Esophagus muscularis mucosa (tissue), 4 donors: ENCODE results near the gene PSEN1. TPM values are rescaled to one million over a fixed set of nuclear protein-coding genes. Genes with fewer than 3 reads are reported as not detected.
A peak's percentile ranks its signal among the peaks of the same experiment; 100 is the strongest.

Experiments used
- DNase-seq: peaks from one replicate; pipeline ENCODE4 v3.0.0-alpha.2; 2017; ENCODE audit errors: extremely low spot score
- H3K27ac ChIP-seq, 4 donors: fragments of 200-600 bp; sonication (generic); replicated peaks in 1 of 4; 1 replicate in 3 of 4; 2 replicates in 1 of 4; pipeline ENCODE4 v1.5.1; 2016 to 2019; ENCODE audit warnings: mild to moderate bottlenecking in 1 of 4
- H3K27me3 ChIP-seq, 4 donors: fragments of 200-600 bp; sonication (generic); one replicate each; pipeline versions ENCODE4 v1.5.1 to v1.6.0; 2016 to 2019
- H3K36me3 ChIP-seq, 4 donors: fragments of 200-600 bp; sonication (generic); one replicate each; pipeline ENCODE4 v1.5.1; 2016 to 2019
- H3K4me1 ChIP-seq, 4 donors: fragments of 200-600 bp; sonication (generic); one replicate each; pipeline ENCODE4 v1.5.1; 2016 to 2019
- H3K4me3 ChIP-seq, 4 donors: fragments of 200-600 bp; sonication (generic); 1 replicate in 2 of 4; 2 replicates in 2 of 4; pipeline ENCODE4 v1.5.1; 2016 to 2019; ENCODE audit warnings: mild to moderate bottlenecking in 4 of 4, moderate library complexity in 1 of 4
- H3K9me3 ChIP-seq, 4 donors: fragments of 200-600 bp; sonication (generic); 1 replicate in 3 of 4; 2 replicates in 1 of 4; pipeline ENCODE4 v1.5.1; 2016 to 2019
- EP300 ChIP-seq: sonication (generic); formaldehyde crosslinking; IDR thresholded peaks from one replicate; pipeline ENCODE4 v1.6.1; 2017; ENCODE audit warnings: antibody characterized with exemption
- POLR2A ChIP-seq: fragments of 450-650 bp; IDR thresholded peaks from one replicate; pipeline ENCODE4 v1.6.1; 2017; ENCODE audit warnings: antibody characterized with exemption, moderate library complexity, mild to moderate bottlenecking, low read depth
- POLR2AphosphoS5 ChIP-seq, 2 donors: sonication (generic); formaldehyde crosslinking; IDR thresholded peaks; one replicate each; pipeline ENCODE4 v1.6.1; 2017; ENCODE audit warnings: antibody characterized with exemption in 2 of 2
- WGBS: methylation state at CpG from one replicate; pipeline ENCODE4 v1.1.5; 2018; 5-methylcytosine and 5-hydroxymethylcytosine counted together
- intact Hi-C: fragments of 100-400 bp; cut with DNase I; formaldehyde crosslinking; loops from one replicate; pipeline ENCODE4 v1.15.1; 2023
- total RNA-seq, 4 donors: library from RNA; depleted of rRNA; stranded (reverse); fragments of >200 nt; gene quantifications; one replicate each; pipeline versions ENCODE4 v1.1.0 to v1.2.1, GENCODE V29; 2016
- TF ChIP-seq, protein P1 (sequence below), 3 experiments: fragments of 200-600 bp in 2 of 3; fragments of 450-650 bp in 1 of 3; sonication (generic) in 2 of 3; IDR thresholded peaks; one replicate each; pipeline ENCODE4 v1.5.1; 2017 to 2019; ENCODE audit warnings: antibody characterized with exemption in 3 of 3, mild to moderate bottlenecking in 2 of 3, moderate library complexity in 1 of 3

PSEN1 gene
- total RNA-seq, 4 donors from 2014 or later = 31.7 to 39.0 (median 38.3) TPM

GRCh38 chr14:73220061-73220460, 83.8 kb downstream of the PSEN1 start:
- TF ChIP-seq POLR2A (no peak), EP300 (no peak), POLR2AphosphoS5 (IDR thresholded peaks at IDR 0.05) (no peak)
- TF ChIP-seq, protein P1, sequence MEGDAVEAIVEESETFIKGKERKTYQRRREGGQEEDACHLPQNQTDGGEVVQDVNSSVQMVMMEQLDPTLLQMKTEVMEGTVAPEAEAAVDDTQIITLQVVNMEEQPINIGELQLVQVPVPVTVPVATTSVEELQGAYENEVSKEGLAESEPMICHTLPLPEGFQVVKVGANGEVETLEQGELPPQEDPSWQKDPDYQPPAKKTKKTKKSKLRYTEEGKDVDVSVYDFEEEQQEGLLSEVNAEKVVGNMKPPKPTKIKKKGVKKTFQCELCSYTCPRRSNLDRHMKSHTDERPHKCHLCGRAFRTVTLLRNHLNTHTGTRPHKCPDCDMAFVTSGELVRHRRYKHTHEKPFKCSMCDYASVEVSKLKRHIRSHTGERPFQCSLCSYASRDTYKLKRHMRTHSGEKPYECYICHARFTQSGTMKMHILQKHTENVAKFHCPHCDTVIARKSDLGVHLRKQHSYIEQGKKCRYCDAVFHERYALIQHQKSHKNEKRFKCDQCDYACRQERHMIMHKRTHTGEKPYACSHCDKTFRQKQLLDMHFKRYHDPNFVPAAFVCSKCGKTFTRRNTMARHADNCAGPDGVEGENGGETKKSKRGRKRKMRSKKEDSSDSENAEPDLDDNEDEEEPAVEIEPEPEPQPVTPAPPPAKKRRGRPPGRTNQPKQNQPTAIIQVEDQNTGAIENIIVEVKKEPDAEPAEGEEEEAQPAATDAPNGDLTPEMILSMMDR (IDR thresholded peaks at IDR 0.05) = no peak
- H3K27me3 ChIP-seq = no peaks in the 10 kb centered on the region
- DNase-seq = no peak
- H3K27ac ChIP-seq = no peak overlapping the region
- no peak overlapping the region for H3K4me3 ChIP-seq
- WGBS = 80% methylated on average over 4 of the region's 4 CpGs
- peaks cover 33 to 72% (median 52%) of the 10 kb centered on the region in 4 donors for H3K36me3 ChIP-seq
- H3K9me3 ChIP-seq = no peaks in the 10 kb centered on the region
- H3K4me1 ChIP-seq = peaks cover 3 to 29% (median 19%) of the 10 kb centered on the region in 4 donors
- intact Hi-C loops = no loop called here

DNA sequence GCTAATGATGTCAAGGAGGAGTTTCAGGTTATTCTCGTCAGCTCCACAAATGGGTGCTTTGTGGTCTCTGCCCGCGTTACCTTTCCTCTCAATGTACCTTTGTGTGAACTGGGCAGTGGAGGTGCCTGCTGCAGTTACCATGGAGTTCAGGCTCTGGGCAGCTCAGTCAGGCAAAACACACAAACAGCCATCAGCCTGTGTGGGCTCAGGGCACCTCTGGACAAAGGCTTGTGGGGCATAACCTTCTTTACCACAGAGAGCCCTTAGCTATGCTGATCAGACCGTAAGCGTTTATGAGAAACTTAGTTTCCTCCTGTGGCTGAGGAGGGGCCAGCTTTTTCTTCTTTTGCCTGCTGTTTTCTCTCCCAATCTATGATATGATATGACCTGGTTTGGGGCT, 84.3 kb downstream of the PSEN1 start:
- intact Hi-C loops = no loop called here

DNA sequence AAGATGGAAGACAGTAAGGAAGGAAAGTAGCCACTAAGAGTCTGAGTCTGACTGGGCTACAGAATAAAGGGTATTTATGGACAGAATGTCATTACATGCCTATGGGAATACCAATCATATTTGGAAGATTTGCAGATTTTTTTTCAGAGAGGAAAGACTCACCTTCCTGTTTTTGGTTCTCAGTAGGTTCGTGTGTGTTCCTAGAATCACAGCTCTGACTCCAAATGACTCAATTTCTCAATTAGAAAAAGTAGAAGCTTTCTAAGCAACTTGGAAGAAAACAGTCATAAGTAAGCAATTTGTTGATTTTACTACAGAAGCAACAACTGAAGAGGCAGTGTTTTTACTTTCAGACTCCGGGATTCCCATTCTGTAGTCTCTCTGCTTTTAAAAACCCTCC, 85.6 kb downstream of the PSEN1 start:
- Histone ChIP-seq H3K9me3 (no peaks in the 10 kb centered on the region), H3K36me3 (peaks cover 31 to 57% (median 42%) of the 10 kb centered on the region in 4 donors), H3K27ac (peak overlapping the region in 3 of 4 donors; percentile 64 to 72 (median 67)), H3K4me1 (peaks cover 3 to 29% (median 19%) of the 10 kb centered on the region in 4 donors), H3K27me3 (no peaks in the 10 kb centered on the region), H3K4me3 (no peak overlapping the region)
- DNase-seq = no peak
- TF ChIP-seq POLR2AphosphoS5 (IDR thresholded peaks at IDR 0.05) (no peak), POLR2A (no peak), EP300 (no peak)
- TF ChIP-seq, protein P1 (IDR thresholded peaks at IDR 0.05) = no peak
- intact Hi-C loops = no loop called here
- WGBS = 79% methylated on average over 2 of the region's 2 CpGs

More for the DNA sequence above, 84.3 kb downstream of the PSEN1 start:
- H3K27ac ChIP-seq = no peak overlapping the region
- H3K27me3 ChIP-seq = no peaks in the 10 kb centered on the region
- 92% methylated on average over 5 of the region's 5 CpGs for WGBS
- H3K9me3 ChIP-seq = no peaks in the 10 kb centered on the region
- H3K4me3 ChIP-seq = no peak overlapping the region
- peaks cover 33 to 70% (median 50%) of the 10 kb centered on the region in 4 donors for H3K36me3 ChIP-seq
- H3K4me1 ChIP-seq = peaks cover 3 to 29% (median 19%) of the 10 kb centered on the region in 4 donors
- TF ChIP-seq POLR2AphosphoS5 (IDR thresholded peaks at IDR 0.05) (no peak), EP300 (no peak), POLR2A (no peak)
- TF ChIP-seq, protein P1 (IDR thresholded peaks at IDR 0.05) = no peak
- no peak for DNase-seq

GRCh38 chr14:73223049-73223448, 86.7 kb downstream of the PSEN1 start:
- Histone ChIP-seq H3K36me3 (peaks cover 20 to 46% (median 31%) of the 10 kb centered on the region in 4 donors), H3K4me3 (no peak overlapping the region), H3K27me3 (no peaks in the 10 kb centered on the region), H3K9me3 (no peaks in the 10 kb centered on the region), H3K4me1 (peaks cover 5 to 37% (median 26%) of the 10 kb centered on the region in 4 donors), H3K27ac (peak overlapping the region; percentile 34 to 72 (median 66))
- intact Hi-C loops = no loop called here
- 50% methylated on average over 5 of the region's 5 CpGs for WGBS
- no peak for DNase-seq
- TF ChIP-seq, protein P1 (IDR thresholded peaks at IDR 0.05) = peak in 1 of 3 experiments; percentile 19
- TF ChIP-seq POLR2AphosphoS5 (IDR thresholded peaks at IDR 0.05) (peak; percentile 45 to 59), EP300 (no peak), POLR2A (no peak)

DNA sequence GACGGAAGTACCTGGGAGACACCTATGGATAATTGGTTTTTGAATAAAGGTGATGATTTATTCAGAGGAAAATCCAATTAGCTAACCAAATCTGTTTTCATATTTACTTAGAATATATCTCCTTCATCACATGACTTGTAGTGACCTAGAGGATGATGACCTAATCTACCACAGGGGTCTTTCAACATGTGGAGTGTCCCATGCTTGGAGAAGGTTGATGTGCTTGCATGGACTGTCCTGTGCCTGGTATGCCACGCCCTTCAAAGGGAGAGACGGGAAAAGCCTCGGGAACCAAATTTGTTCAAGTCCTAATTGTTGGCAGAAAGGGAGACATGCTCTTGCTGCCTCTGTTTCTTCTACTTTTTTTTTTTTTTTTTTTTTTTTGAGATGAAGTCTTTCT, 89.2 kb downstream of the PSEN1 start:
- H3K4me1 ChIP-seq = peaks cover 14 to 50% (median 37%) of the 10 kb centered on the region in 4 donors
- 84% methylated on average over 4 of the region's 4 CpGs for WGBS
- intact Hi-C loops = no loop called here
- H3K27me3 ChIP-seq = no peaks in the 10 kb centered on the region
- H3K36me3 ChIP-seq = peaks cover 0 to 21% (median 6%) of the 10 kb centered on the region in 4 donors
- H3K27ac ChIP-seq = no peak overlapping the region
- no peak overlapping the region for H3K4me3 ChIP-seq
- H3K9me3 ChIP-seq = no peaks in the 10 kb centered on the region
- no peak for DNase-seq
- TF ChIP-seq, protein P1 (IDR thresholded peaks at IDR 0.05) = no peak
- TF ChIP-seq POLR2A (no peak), POLR2AphosphoS5 (IDR thresholded peaks at IDR 0.05) (no peak), EP300 (no peak)
